IMR-90 (cell line): Measurements from ENCODE around the gene ANKRD34C.
"Not testable (repeated sequence)": the region's sequence is repeated elsewhere in the genome, so short reads cannot be mapped to it uniquely, and the experiment has no call there.

ENCODE experiments used
- CEBPB ChIP-seq: IDR thresholded peaks from 2 replicates; pipeline ENCODE4 v1.6.1; 2012; ENCODE audit warnings: low read depth, low read length, improper control_type of control experiment
- CTCF ChIP-seq: conservative IDR thresholded peaks from 2 replicates; pipeline ENCODE4 v1.5.1; 2012; ENCODE audit warnings: mild to moderate bottlenecking, low read depth, low read length, improper control_type of control experiment
- MAZ ChIP-seq: IDR thresholded peaks from 2 replicates; pipeline ENCODE4 v1.6.1; 2012; ENCODE audit warnings: low read depth, mild to moderate bottlenecking, low read length, improper control_type of control experiment, moderate library complexity, borderline replicate concordance
- POLR2A ChIP-seq: IDR thresholded peaks from 2 replicates; pipeline ENCODE4 v1.6.1; 2012; ENCODE audit warnings: mild to moderate bottlenecking, low read depth, low read length
- RAD21 ChIP-seq: IDR thresholded peaks from 2 replicates; pipeline ENCODE4 v1.6.1; 2012; ENCODE audit warnings: low read length, improper control_type of control experiment
- RFX5 ChIP-seq: IDR thresholded peaks from 2 replicates; pipeline ENCODE4 v1.8.0; 2012; ENCODE audit warnings: low read depth, mild to moderate bottlenecking, low read length, moderate library complexity
- USF2 ChIP-seq: fragments of 150-350 bp; IDR thresholded peaks from 2 replicates; pipeline ENCODE4 v1.6.1; 2017; ENCODE audit warnings: mild to moderate bottlenecking, antibody characterized with exemption, low read length, low read depth
- TF ChIP-seq, protein P1 (sequence below): fragments of 150-350 bp; IDR thresholded peaks from 2 replicates; pipeline ENCODE4 v1.6.1; 2016; ENCODE audit warnings: low read depth, mild to moderate bottlenecking, low read length, moderate library complexity, borderline replicate concordance

DNA sequence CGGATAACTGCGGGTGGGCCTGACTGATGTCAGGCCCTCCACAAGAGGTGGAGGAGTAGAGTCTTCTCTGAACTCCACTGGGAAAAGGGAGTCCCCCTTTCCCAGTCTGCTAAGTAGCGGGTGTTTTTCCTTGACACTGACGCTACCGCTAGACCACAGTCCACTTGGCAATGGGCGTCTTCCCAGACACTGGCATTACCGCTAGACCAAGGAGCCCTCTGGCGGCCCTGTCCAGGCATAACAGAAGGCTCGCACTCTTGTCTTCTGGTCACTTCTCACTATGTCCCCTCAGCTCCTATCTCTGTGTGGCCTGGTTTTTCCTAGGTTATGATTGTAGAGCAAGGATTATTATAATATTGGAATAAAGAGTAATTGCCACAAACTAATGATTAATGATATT is 37.5 kb downstream of the ANKRD34C start:
- not testable (repeated sequence) for TF ChIP-seq POLR2A, MAZ, CEBPB, RAD21, CTCF, RFX5, USF2
- TF ChIP-seq, protein P1, sequence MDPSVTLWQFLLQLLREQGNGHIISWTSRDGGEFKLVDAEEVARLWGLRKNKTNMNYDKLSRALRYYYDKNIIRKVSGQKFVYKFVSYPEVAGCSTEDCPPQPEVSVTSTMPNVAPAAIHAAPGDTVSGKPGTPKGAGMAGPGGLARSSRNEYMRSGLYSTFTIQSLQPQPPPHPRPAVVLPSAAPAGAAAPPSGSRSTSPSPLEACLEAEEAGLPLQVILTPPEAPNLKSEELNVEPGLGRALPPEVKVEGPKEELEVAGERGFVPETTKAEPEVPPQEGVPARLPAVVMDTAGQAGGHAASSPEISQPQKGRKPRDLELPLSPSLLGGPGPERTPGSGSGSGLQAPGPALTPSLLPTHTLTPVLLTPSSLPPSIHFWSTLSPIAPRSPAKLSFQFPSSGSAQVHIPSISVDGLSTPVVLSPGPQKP, result not testable (repeated sequence)
